Kidney (tissue), 14 donors: Measurements from ENCODE around the gene CSTPP1. TPM values are rescaled to one million over a fixed set of nuclear protein-coding genes. Genes with fewer than 3 reads are reported as not detected.

Experiments
- DNase-seq, 5 donors: peaks; one replicate each; pipeline ENCODE4 v3.0.0-alpha.2; 2013 to 2020
- FAIRE-seq: peaks from 2 replicates; lab custom pipeline; 2012; peaks lifted over from hg19 to GRCh38; lab: Jason Lieb, UNC
- H3K27ac ChIP-seq, 2 donors: one replicate each; pipeline ENCODE4 v1.7.0; 2013; ENCODE audit warnings: low read depth in 2 of 2, low read length in 2 of 2, inconsistent platforms in 1 of 2
- H3K27me3 ChIP-seq: one replicate; pipeline ENCODE4 v1.7.1; 2013; ENCODE audit warnings: low read length, inconsistent platforms; ENCODE audit not compliant: control insufficient read depth, insufficient read depth
- H3K36me3 ChIP-seq, 3 donors: one replicate each; pipeline versions ENCODE4 v1.7.0 to v1.7.1; 2013; ENCODE audit warnings: low read length in 3 of 3, control low read depth in 1 of 3, inconsistent platforms in 1 of 3; ENCODE audit not compliant: insufficient read depth in 3 of 3, control insufficient read depth in 2 of 3
- H3K4me1 ChIP-seq, 3 donors: one replicate each; pipeline versions ENCODE4 v1.7.0 to v1.7.1; 2013; ENCODE audit warnings: low read length in 3 of 3, inconsistent platforms in 1 of 3, low read depth in 1 of 3; ENCODE audit not compliant: control insufficient read depth in 2 of 3, insufficient read depth in 2 of 3
- H3K4me3 ChIP-seq, 3 donors: one replicate each; pipeline versions ENCODE4 v1.7.0 to v1.8.1; 2013; ENCODE audit warnings: low read length in 3 of 3, control low read depth in 1 of 3, inconsistent platforms in 1 of 3
- H3K9ac ChIP-seq, 3 donors: one replicate each; pipeline versions ENCODE4 v1.7.0 to v1.7.1; 2013; ENCODE audit warnings: low read length in 3 of 3, control low read depth in 1 of 3, inconsistent platforms in 1 of 3
- H3K9me3 ChIP-seq, 3 donors: one replicate each; pipeline versions ENCODE4 v1.7.0 to v1.7.1; 2013; ENCODE audit warnings: low read length in 3 of 3, control low read depth in 1 of 3, inconsistent platforms in 1 of 3; ENCODE audit not compliant: control insufficient read depth in 2 of 3, insufficient read depth in 1 of 3
- intact Hi-C: fragments of 100-400 bp; cut with DNase I; formaldehyde crosslinking; loops from one replicate; pipeline ENCODE4 v1.11.1; 2022
- polyA plus RNA-seq: library from polyadenylated mRNA; stranded (reverse); fragments of 350-450 nt; fragmentation: Illumina TruSeq; extraction: RNeasy Lipid Tissue Mini Kit (QIAGEN cat#74804); gene quantifications from one replicate; pipeline ENCODE4 v1.2.3, GENCODE V29; 2014; ENCODE audit warnings: low read depth, low replicate concordance; ENCODE audit not compliant: insufficient read depth
- total RNA-seq: library from RNA; stranded (reverse); fragmentation: NEBNext Ultra II Directional; extraction: Animal tissue kit (Norgen Biotek cat#: 25700); gene quantifications from one replicate; pipeline ENCODE4 v1.2.1, GENCODE V29; 2021
- TF ChIP-seq, protein P1 (sequence below): IDR thresholded peaks from 3 replicates; pipeline ENCODE4 v1.5.1; 2012; ENCODE audit warnings: mild to moderate bottlenecking, moderate library complexity, borderline replicate concordance; ENCODE audit not compliant: insufficient read depth; ENCODE audit errors: extremely low read depth
- donor health status: control.
- donor health status: control.
- donor health status: control.
- donor health status: control.
- donor health status: control.
- donor health status: DM: yes; HTN: yes; CAD: no.
- donor health status: Normal renal cell carcinoma (clear cell type).

CSTPP1 gene
- total and polyA plus RNA-seq, 2 donors from 2014 or later, result 37.4 to 50.3 TPM

DNA sequence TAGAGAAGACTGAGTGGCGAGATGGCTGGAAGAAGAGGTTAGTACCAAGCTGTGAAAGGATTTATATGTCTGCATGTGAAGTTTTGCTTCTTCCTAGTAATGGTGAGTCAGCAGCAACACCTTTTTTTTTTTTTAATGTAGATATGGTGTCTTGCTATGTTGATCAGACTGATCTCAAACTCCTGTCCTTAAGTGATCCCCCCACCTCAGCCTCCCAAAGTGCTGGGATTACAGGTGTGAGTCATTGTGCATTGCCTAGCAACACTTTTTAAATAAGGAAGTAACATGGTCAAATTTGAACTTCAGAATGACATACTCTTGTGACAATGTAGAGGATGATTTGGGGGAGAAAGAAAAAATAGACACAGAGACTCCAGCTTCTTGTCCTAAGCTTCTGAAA is 6.5 kb upstream of the CSTPP1 start:
- TF ChIP-seq, protein P1, sequence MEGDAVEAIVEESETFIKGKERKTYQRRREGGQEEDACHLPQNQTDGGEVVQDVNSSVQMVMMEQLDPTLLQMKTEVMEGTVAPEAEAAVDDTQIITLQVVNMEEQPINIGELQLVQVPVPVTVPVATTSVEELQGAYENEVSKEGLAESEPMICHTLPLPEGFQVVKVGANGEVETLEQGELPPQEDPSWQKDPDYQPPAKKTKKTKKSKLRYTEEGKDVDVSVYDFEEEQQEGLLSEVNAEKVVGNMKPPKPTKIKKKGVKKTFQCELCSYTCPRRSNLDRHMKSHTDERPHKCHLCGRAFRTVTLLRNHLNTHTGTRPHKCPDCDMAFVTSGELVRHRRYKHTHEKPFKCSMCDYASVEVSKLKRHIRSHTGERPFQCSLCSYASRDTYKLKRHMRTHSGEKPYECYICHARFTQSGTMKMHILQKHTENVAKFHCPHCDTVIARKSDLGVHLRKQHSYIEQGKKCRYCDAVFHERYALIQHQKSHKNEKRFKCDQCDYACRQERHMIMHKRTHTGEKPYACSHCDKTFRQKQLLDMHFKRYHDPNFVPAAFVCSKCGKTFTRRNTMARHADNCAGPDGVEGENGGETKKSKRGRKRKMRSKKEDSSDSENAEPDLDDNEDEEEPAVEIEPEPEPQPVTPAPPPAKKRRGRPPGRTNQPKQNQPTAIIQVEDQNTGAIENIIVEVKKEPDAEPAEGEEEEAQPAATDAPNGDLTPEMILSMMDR, result no peak

DNA sequence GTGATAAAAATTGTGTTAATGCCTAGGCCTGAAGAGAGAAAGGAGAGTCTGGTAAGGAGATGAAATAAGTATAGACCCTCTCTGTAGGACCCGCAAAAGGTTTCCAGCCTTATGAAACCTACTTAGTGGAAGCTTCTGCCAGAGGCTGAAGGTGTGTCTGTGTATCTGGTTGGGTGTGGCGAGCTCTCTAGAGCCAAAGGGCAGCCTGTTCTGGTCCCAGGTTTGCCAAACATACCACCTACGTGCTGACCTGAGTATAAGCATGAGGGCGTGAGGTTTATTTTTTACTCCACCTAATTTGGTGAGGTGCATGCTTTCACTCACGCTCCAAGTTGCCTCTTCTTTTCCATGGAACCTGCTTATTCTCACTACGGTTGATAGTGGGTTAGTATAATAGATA is 5.6 kb downstream of the CSTPP1 start:
- Histone ChIP-seq H3K9ac (no peak overlapping the region), H3K36me3 (no peaks in the 10 kb centered on the region), H3K27ac (no peak overlapping the region), H3K4me3 (no peak overlapping the region), H3K27me3 (no peaks in the 10 kb centered on the region), H3K9me3 (no peaks in the 10 kb centered on the region), H3K4me1 (no peaks in the 10 kb centered on the region)
- DNase-seq, result no peak
- intact Hi-C loops, result no loop called here
- no peak for FAIRE-seq
- TF ChIP-seq, protein P1, result no peak

More for the DNA sequence above, 6.5 kb upstream of the CSTPP1 start:
- Histone ChIP-seq H3K27me3 (no peaks in the 10 kb centered on the region), H3K27ac (no peak overlapping the region), H3K9me3 (no peaks in the 10 kb centered on the region), H3K4me3 (no peak overlapping the region), H3K4me1 (no peaks in the 10 kb centered on the region), H3K9ac (no peak overlapping the region), H3K36me3 (no peaks in the 10 kb centered on the region)
- DNase-seq (no peak), FAIRE-seq (no peak)
- intact Hi-C loops, result no loop called here

DNA sequence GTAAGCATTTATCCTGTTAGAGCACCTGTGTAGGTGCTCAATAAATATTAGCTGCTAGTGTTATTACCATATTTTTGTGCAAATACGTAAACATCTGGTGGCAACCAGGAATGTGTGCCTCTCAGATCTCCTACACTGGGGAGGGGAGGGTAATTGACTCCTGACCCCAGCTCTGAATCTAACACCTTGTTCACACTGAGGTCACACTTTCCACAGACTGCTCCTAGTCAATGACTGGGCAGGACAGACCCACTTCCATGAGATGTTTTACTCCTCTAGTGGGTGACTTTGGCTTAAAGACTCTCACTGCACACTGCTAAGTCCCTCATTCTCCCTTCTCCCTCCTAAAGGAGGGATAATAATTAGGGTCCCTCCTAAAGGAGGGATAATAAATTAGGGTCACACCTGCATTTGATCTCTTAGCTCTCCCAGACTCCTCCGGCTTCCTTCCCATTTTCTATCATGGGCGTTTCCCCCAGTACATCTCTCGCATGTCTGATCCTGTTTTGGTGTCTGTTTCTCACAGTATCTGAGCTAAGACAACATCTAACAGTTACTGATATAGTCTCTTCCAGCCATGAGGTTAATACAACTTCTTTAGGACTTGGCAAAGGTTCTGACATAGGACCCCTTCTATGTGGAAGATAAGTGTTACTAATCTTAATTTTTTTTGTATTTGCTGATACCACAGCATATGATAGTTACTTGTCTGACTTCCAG is 8.0 kb downstream of the CSTPP1 start:
- TF ChIP-seq, protein P1, result no peak
- Histone ChIP-seq H3K27me3 (no peaks in the 10 kb centered on the region), H3K4me1 (peaks cover 0 to 5% (median 0%) of the 10 kb centered on the region in 3 donors), H3K9ac (no peak overlapping the region), H3K9me3 (no peaks in the 10 kb centered on the region), H3K27ac (no peak overlapping the region), H3K4me3 (no peak overlapping the region), H3K36me3 (no peaks in the 10 kb centered on the region)
- FAIRE-seq (no peak), DNase-seq (no peak)
- intact Hi-C loops, result no loop called here
